ENCODE results near the gene RTTN.

The RTTN gene

GRCh38 chr18:70069965-70070364, 135.5 kb downstream of the RTTN start:
- no peak for DNase-seq

GRCh38 chr18:70069382-70069781, 136.1 kb downstream of the RTTN start:
- no peak for DNase-seq

GRCh38 chr18:70068981-70069380, 136.5 kb downstream of the RTTN start:
- DNase-seq: no peak

- DNase-seq: no peak
These were observed 145.8 kb downstream of the RTTN start for GRCh38 chr18:70059684-70060083.

- DNase-seq: no peak
These were observed 146.6 kb downstream of the RTTN start for GRCh38 chr18:70058916-70059315.

- no peak for DNase-seq
These were observed 157.4 kb downstream of the RTTN start for GRCh38 chr18:70047931-70048603.

GRCh38 chr18:70046796-70047195, 158.7 kb downstream of the RTTN start:
- no peak for DNase-seq

GRCh38 chr18:70046207-70046606, 159.3 kb downstream of the RTTN start:
- no peak for DNase-seq

- DNase-seq: no peak
These were observed 160.9 kb downstream of the RTTN start for GRCh38 chr18:70044632-70045031.

- DNase-seq: no peak
These were observed 163.9 kb downstream of the RTTN start for GRCh38 chr18:70041459-70042050.

GRCh38 chr18:70039186-70039585, 166.3 kb downstream of the RTTN start:
- no peak for DNase-seq

GRCh38 chr18:70037431-70038061, 167.9 kb downstream of the RTTN start:
- DNase-seq: no peak

GRCh38 chr18:70036771-70037347, 168.6 kb downstream of the RTTN start:
- no peak for DNase-seq

- no peak for DNase-seq
These were observed 169.3 kb downstream of the RTTN start for GRCh38 chr18:70036168-70036567.

GRCh38 chr18:70031221-70031620, 174.3 kb downstream of the RTTN start:
- DNase-seq: no peak

- no peak for DNase-seq
These were observed 174.8 kb downstream of the RTTN start for GRCh38 chr18:70030728-70031127.

- DNase-seq: no peak
These were observed 176.3 kb downstream of the RTTN start for GRCh38 chr18:70029163-70029562.

- DNase-seq: no peak
These were observed 176.8 kb downstream of the RTTN start for GRCh38 chr18:70028734-70029133.

- DNase-seq: no peak
These were observed 177.4 kb downstream of the RTTN start for GRCh38 chr18:70028084-70028483.

- DNase-seq: no peak
These were observed 179.9 kb downstream of the RTTN start for GRCh38 chr18:70025580-70025979.

- DNase-seq: no peak
These were observed 180.7 kb downstream of the RTTN start for GRCh38 chr18:70024829-70025228.

GRCh38 chr18:70024093-70024492, 181.4 kb downstream of the RTTN start:
- no peak for DNase-seq

GRCh38 chr18:70022636-70023035, 182.9 kb downstream of the RTTN start:
- DNase-seq: no peak

- no peak for DNase-seq
These were observed 184.0 kb downstream of the RTTN start for GRCh38 chr18:70021498-70021897.
